Ascending aorta (tissue), 2 donors: ENCODE results near the gene FHIT. TPM values are rescaled to one million over a fixed set of nuclear protein-coding genes. Genes with fewer than 3 reads are reported as not detected.

Source experiments
- DNase-seq, 2 donors: peaks; one replicate each; pipeline ENCODE4 v3.0.0-alpha.2; 2019; ENCODE audit warnings: low spot score in 2 of 2
- H3K27ac ChIP-seq, 2 donors: fragments of 200-600 bp; sonication (generic); one replicate each; pipeline ENCODE4 v1.5.1; 2016 to 2017; ENCODE audit warnings: mild to moderate bottlenecking in 1 of 2
- H3K27me3 ChIP-seq: fragments of 200-600 bp; sonication (generic); one replicate; pipeline ENCODE4 v1.5.1; 2017
- H3K36me3 ChIP-seq, 2 donors: fragments of 200-600 bp; sonication (generic); one replicate each; pipeline ENCODE4 v1.5.1; 2016
- H3K4me1 ChIP-seq, 2 donors: fragments of 200-600 bp; sonication (generic); one replicate each; pipeline ENCODE4 v1.5.1; 2016 to 2017; ENCODE audit warnings: mild to moderate bottlenecking in 1 of 2
- H3K4me3 ChIP-seq, 2 donors: fragments of 200-600 bp; sonication (generic); one replicate each; pipeline ENCODE4 v1.5.1; 2016 to 2017; ENCODE audit warnings: mild to moderate bottlenecking in 1 of 2
- H3K9me3 ChIP-seq, 2 donors: fragments of 200-600 bp; sonication (generic); one replicate each; pipeline ENCODE4 v1.5.1; 2016
- intact Hi-C: fragments of 100-400 bp; cut with DNase I; formaldehyde crosslinking; loops from one replicate; pipeline ENCODE4 v1.15.1; 2023
- total RNA-seq: library from RNA; depleted of rRNA; stranded (reverse); fragments of >200 nt; gene quantifications from one replicate; pipeline ENCODE4 v1.1.0, GENCODE V29; 2016
- TF ChIP-seq, protein P1 (sequence below), 3 experiments: fragments of 200-600 bp in 2 of 3; fragments of 450-650 bp in 1 of 3; sonication (generic) in 2 of 3; IDR thresholded peaks; one replicate each; pipeline ENCODE4 v1.5.1; 2016 to 2019; ENCODE audit warnings: antibody characterized with exemption in 3 of 3, mild to moderate bottlenecking in 1 of 3, moderate library complexity in 1 of 3

Gene FHIT
- total RNA-seq, 1 donor from 2014 or later: 0.21 TPM

DNA sequence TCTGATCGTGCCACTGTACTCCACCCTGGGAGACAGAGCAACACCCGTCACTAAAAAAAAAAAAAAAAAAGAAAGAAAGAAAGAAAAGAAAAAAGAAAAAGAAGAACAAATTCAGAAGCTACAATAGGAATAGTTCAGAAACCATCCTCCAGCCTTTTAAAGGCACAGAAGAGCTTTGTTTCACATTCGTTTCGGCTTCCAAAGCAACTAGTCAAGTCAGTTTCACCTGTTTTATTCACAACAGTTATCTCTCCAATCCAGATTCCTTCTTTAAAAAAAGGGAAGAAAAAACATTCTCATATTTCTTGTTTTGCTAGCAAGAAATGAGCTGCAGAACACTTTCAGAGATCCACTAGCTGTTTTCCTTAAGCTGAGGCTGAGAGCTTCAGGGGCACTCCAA, 1433.7 kb downstream of the FHIT start:
- intact Hi-C loops: no loop called here
- no peaks in the 10 kb centered on the region for H3K27me3 ChIP-seq
- TF ChIP-seq, protein P1, sequence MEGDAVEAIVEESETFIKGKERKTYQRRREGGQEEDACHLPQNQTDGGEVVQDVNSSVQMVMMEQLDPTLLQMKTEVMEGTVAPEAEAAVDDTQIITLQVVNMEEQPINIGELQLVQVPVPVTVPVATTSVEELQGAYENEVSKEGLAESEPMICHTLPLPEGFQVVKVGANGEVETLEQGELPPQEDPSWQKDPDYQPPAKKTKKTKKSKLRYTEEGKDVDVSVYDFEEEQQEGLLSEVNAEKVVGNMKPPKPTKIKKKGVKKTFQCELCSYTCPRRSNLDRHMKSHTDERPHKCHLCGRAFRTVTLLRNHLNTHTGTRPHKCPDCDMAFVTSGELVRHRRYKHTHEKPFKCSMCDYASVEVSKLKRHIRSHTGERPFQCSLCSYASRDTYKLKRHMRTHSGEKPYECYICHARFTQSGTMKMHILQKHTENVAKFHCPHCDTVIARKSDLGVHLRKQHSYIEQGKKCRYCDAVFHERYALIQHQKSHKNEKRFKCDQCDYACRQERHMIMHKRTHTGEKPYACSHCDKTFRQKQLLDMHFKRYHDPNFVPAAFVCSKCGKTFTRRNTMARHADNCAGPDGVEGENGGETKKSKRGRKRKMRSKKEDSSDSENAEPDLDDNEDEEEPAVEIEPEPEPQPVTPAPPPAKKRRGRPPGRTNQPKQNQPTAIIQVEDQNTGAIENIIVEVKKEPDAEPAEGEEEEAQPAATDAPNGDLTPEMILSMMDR (IDR thresholded peaks at IDR 0.05): no peak
- no peak for DNase-seq
- H3K27ac ChIP-seq: no peak overlapping the region
- no peaks in the 10 kb centered on the region for H3K36me3 ChIP-seq
- H3K4me3 ChIP-seq: no peak overlapping the region
- peaks cover 0 to 11% of the 10 kb centered on the region in 2 donors for H3K4me1 ChIP-seq
- H3K9me3 ChIP-seq: peaks cover 0 to 7% of the 10 kb centered on the region in 2 donors

DNA sequence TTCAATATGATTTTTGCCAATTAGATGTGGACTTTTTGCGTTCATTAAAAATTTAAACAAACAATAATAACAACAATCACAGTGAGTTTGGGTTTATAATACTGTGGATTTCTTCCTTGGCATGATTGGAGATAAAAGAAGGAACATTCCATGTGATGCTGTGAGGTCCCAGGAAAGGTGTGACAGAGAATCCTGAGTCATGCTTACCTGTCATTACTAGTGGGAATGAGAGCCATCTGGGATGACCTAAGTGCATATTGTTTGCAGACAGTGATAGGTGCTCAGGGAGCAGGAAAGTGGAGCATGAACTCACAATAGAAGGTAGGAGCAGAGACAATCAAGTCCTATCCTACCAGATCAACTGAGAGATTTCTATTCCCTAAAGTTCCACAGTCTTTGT, 1434.9 kb downstream of the FHIT start:
- peaks cover 0 to 11% of the 10 kb centered on the region in 2 donors for H3K4me1 ChIP-seq
- H3K27ac ChIP-seq: no peak overlapping the region
- no peaks in the 10 kb centered on the region for H3K36me3 ChIP-seq
- TF ChIP-seq, protein P1 (IDR thresholded peaks at IDR 0.05): no peak
- H3K4me3 ChIP-seq: no peak overlapping the region
- DNase-seq: no peak
- intact Hi-C loops: no loop called here
- peaks cover 0 to 7% of the 10 kb centered on the region in 2 donors for H3K9me3 ChIP-seq
- no peaks in the 10 kb centered on the region for H3K27me3 ChIP-seq

DNA sequence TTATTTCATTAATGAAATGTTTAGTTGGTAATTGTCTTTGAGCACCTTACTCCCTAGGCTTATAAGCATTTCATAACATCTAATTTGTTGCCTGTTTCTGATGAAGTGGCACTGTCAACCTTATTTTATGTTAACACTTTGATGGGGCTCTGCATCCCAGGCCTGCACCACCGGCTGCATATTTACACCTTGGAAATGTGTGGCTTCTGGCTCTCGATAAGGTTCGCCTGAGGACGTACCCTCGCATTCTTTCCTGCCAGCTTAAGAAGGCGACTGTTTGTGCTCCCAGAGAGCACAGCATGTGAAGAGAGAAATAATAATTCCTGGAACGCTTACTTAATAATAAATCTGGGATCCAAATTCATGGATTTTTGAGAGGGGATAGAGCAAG, 1438.1 kb downstream of the FHIT start:
- TF ChIP-seq, protein P1 (IDR thresholded peaks at IDR 0.05): no peak
- peaks cover 0 to 16% of the 10 kb centered on the region in 2 donors for H3K4me1 ChIP-seq
- intact Hi-C loops: no loop called here

DNA sequence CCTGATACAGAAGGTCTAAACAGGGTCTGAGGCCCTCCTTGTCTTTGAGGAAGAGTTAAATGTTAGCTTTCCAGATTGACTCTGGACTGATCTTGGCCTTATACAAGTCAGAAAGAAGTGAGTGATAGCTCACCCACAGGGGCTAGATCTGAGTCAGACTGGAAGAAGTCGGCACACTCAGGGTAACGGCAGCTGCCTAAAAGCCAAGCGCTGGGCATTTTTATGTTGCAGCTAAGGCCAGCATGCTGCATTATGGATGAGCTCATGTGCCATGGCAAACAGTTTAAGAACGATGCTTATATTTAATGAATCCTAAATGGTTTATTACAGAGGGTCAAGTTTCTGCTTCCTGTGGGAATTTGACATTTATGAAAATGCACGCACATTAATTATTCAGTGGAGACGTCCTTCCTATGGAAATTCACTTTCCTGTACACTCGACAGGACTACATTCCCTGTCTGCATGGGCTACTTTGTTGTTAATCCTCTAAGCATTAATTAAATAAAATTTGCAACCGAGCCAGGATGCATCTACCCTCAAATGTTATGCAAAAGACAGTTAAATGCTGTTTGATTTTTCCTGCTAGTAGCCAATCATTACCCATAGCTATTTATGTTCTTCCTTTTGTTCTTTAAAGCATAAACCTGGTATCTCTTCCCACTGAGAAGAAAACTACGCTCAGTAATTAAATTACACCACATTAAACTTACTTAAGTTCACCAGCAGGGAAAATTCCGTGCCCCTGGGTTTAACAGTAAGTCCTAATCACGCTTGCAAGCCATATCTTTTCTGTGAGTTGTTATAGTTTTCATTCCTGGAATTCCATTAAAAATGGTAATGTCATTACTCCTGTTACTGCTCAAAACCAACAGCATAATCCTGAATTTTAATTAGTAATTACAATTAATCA, 1438.8 kb downstream of the FHIT start:
- no peak overlapping the region for H3K27ac ChIP-seq
- H3K27me3 ChIP-seq: no peaks in the 10 kb centered on the region
- DNase-seq: no peak
- peaks cover 0 to 9% of the 10 kb centered on the region in 2 donors for H3K4me1 ChIP-seq
- intact Hi-C loops: no loop called here
- no peaks in the 10 kb centered on the region for H3K9me3 ChIP-seq
- TF ChIP-seq, protein P1 (IDR thresholded peaks at IDR 0.05): no peak
- no peak overlapping the region for H3K4me3 ChIP-seq
- no peaks in the 10 kb centered on the region for H3K36me3 ChIP-seq

More for the DNA sequence above, 1438.1 kb downstream of the FHIT start:
- no peaks in the 10 kb centered on the region for H3K9me3 ChIP-seq
- no peak overlapping the region for H3K4me3 ChIP-seq
- no peak overlapping the region for H3K27ac ChIP-seq
- H3K27me3 ChIP-seq: no peaks in the 10 kb centered on the region
- no peak for DNase-seq
- no peaks in the 10 kb centered on the region for H3K36me3 ChIP-seq

DNA sequence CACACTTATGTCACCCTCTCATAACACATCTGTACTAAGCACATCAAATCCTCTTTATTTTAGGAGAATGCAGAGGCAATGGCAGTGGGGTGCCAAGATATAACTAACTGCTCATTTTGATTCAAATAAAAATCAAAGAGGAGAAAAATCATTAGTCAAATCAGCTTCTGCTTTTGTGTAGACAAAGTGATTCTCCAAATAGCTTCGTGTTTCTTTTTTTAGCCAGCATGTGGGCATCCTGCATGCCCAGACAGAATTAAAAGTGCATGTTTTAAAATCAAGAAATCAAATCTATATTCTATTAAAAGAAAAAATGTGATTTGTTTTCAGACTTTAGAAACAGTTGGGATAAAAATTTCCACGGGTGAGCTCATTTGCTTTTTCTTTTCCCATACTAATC, 1440.1 kb downstream of the FHIT start:
- DNase-seq: no peak
- H3K36me3 ChIP-seq: no peaks in the 10 kb centered on the region
- no peaks in the 10 kb centered on the region for H3K27me3 ChIP-seq
- intact Hi-C loops: no loop called here
- H3K4me1 ChIP-seq: peaks cover 0 to 6% of the 10 kb centered on the region in 2 donors
- no peak overlapping the region for H3K27ac ChIP-seq
- TF ChIP-seq, protein P1 (IDR thresholded peaks at IDR 0.05): no peak
- H3K4me3 ChIP-seq: no peak overlapping the region
- H3K9me3 ChIP-seq: no peaks in the 10 kb centered on the region
